Vagina (tissue), 2 donors: ENCODE results near the gene PC. TPM values are rescaled to one million over a fixed set of nuclear protein-coding genes. Genes with fewer than 3 reads are reported as not detected.

ENCODE experiments used
- DNase-seq, 2 donors: peaks; one replicate each; pipeline ENCODE4 v3.0.0-alpha.2; 2017; ENCODE audit errors: extremely low spot score in 2 of 2
- H3K27ac ChIP-seq: fragments of 200-600 bp; sonication (generic); one replicate; pipeline ENCODE4 v1.5.1; 2019
- H3K27me3 ChIP-seq: fragments of 200-600 bp; sonication (generic); one replicate; pipeline ENCODE4 v1.5.1; 2019
- H3K36me3 ChIP-seq, 2 donors: fragments of 200-600 bp; sonication (generic); one replicate each; pipeline ENCODE4 v1.5.1; 2017 to 2019
- H3K4me1 ChIP-seq: fragments of 200-600 bp; sonication (generic); one replicate; pipeline ENCODE4 v1.5.1; 2019
- H3K4me3 ChIP-seq, 2 donors: fragments of 200-600 bp; sonication (generic); 1 replicate in 1 of 2; 2 replicates in 1 of 2; pipeline ENCODE4 v1.5.1; 2016 to 2019
- H3K9me3 ChIP-seq: fragments of 200-600 bp; sonication (generic); one replicate; pipeline ENCODE4 v1.5.1; 2019
- POLR2A ChIP-seq, 2 donors: fragments of 450-650 bp; IDR thresholded peaks; one replicate each; pipeline ENCODE4 v1.6.1; 2017; ENCODE audit warnings: antibody characterized with exemption in 2 of 2, mild to moderate bottlenecking in 2 of 2, moderate library complexity in 2 of 2
- POLR2AphosphoS5 ChIP-seq, 2 donors: sonication (generic); formaldehyde crosslinking; IDR thresholded peaks; one replicate each; pipeline ENCODE4 v1.9.0; 2017; ENCODE audit warnings: antibody characterized with exemption in 2 of 2, mild to moderate bottlenecking in 2 of 2, low read depth in 1 of 2; ENCODE audit not compliant: insufficient read depth in 1 of 2
- intact Hi-C: fragments of 100-400 bp; cut with DNase I; formaldehyde crosslinking; loops from one replicate; pipeline ENCODE4 v1.15.1; 2023
- total RNA-seq: library from RNA; depleted of rRNA; stranded (reverse); fragments of >200 nt; gene quantifications from one replicate; pipeline ENCODE4 v1.2.3, GENCODE V29; 2016
- TF ChIP-seq, protein P1 (sequence below), 3 experiments: fragments of 450-650 bp in 2 of 3; fragments of 200-600 bp in 1 of 3; sonication (generic) in 1 of 3; IDR thresholded peaks; one replicate each; pipeline ENCODE4 v1.5.1; 2017 to 2019; ENCODE audit warnings: antibody characterized with exemption in 3 of 3, mild to moderate bottlenecking in 2 of 3, moderate library complexity in 2 of 3

The PC gene
- total RNA-seq, 1 donor from 2014 or later, result 34.1 TPM

DNA sequence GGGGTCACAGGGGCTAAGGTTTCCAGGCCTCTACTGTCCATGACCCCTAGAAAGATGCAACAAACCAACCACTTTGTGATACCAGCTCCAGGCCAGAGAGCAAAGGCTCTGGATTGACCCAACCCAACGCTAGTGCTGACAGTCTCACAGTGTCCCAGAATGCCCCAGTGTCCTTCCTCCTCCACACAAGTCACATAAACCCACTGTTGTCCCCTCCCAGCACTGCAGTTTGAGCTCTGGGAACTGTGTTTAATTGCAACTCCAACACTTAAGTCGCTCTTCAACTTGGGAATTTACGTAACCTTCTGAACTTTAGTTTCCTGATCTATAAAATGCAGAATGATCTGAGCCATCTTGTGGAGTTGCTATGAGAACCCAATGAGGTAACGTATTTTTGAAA, 47.5 kb downstream of the PC start:
- Histone ChIP-seq H3K27ac (no peak overlapping the region), H3K36me3 (no peaks in the 10 kb centered on the region), H3K4me3 (no peak overlapping the region), H3K4me1 (peaks cover 14% of the 10 kb centered on the region), H3K9me3 (no peaks in the 10 kb centered on the region), H3K27me3 (no peaks in the 10 kb centered on the region)
- TF ChIP-seq POLR2AphosphoS5 (IDR thresholded peaks at IDR 0.05; ENCODE audit: insufficient read depth in 1 of 2, low read depth in 1 of 2) (no peak), POLR2A (IDR thresholded peaks at IDR 0.05) (no peak)
- TF ChIP-seq, protein P1, sequence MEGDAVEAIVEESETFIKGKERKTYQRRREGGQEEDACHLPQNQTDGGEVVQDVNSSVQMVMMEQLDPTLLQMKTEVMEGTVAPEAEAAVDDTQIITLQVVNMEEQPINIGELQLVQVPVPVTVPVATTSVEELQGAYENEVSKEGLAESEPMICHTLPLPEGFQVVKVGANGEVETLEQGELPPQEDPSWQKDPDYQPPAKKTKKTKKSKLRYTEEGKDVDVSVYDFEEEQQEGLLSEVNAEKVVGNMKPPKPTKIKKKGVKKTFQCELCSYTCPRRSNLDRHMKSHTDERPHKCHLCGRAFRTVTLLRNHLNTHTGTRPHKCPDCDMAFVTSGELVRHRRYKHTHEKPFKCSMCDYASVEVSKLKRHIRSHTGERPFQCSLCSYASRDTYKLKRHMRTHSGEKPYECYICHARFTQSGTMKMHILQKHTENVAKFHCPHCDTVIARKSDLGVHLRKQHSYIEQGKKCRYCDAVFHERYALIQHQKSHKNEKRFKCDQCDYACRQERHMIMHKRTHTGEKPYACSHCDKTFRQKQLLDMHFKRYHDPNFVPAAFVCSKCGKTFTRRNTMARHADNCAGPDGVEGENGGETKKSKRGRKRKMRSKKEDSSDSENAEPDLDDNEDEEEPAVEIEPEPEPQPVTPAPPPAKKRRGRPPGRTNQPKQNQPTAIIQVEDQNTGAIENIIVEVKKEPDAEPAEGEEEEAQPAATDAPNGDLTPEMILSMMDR (IDR thresholded peaks at IDR 0.05), result no peak
- intact Hi-C loops, result no loop called here
- no peak for DNase-seq

DNA sequence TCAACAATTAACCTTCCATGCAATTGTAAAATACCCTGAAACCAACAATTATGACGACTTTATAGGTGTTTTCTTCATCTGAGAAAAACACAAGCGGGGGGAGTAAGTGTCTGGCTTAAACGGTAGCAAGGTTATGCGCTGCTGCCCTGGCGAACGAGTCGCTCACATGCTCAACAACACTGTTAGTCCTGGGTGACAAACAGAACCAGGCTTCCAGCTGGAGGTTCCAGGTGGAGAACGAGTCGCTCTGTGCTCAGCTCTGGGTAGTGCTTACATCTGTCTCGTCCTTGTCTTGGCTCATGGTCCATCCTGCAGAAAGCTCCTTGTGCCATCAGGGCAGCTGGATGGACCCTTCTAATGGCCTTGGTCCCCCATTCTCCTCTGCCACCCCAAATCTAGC, 48.2 kb downstream of the PC start:
- TF ChIP-seq, protein P1 (IDR thresholded peaks at IDR 0.05), result no peak
- TF ChIP-seq POLR2AphosphoS5 (IDR thresholded peaks at IDR 0.05; ENCODE audit: insufficient read depth in 1 of 2, low read depth in 1 of 2) (no peak), POLR2A (IDR thresholded peaks at IDR 0.05) (no peak)
- Histone ChIP-seq H3K36me3 (no peaks in the 10 kb centered on the region), H3K27me3 (no peaks in the 10 kb centered on the region), H3K4me3 (no peak overlapping the region), H3K27ac (no peak overlapping the region), H3K9me3 (no peaks in the 10 kb centered on the region), H3K4me1 (peaks cover 16% of the 10 kb centered on the region)
- no peak for DNase-seq
- intact Hi-C loops, result no loop called here

GRCh38 chr11:66909181-66909580, 49.0 kb downstream of the PC start:
- no peaks in the 10 kb centered on the region for H3K36me3 ChIP-seq
- intact Hi-C loops, result no loop called here
- H3K27me3 ChIP-seq, result no peaks in the 10 kb centered on the region
- no peak overlapping the region for H3K27ac ChIP-seq
- H3K4me3 ChIP-seq, result no peak overlapping the region
- H3K9me3 ChIP-seq, result no peaks in the 10 kb centered on the region
- peaks cover 16% of the 10 kb centered on the region for H3K4me1 ChIP-seq
- TF ChIP-seq POLR2A (IDR thresholded peaks at IDR 0.05) (no peak), POLR2AphosphoS5 (IDR thresholded peaks at IDR 0.05; ENCODE audit: insufficient read depth in 1 of 2, low read depth in 1 of 2) (no peak)
- TF ChIP-seq, protein P1 (IDR thresholded peaks at IDR 0.05), result no peak
- no peak for DNase-seq

DNA sequence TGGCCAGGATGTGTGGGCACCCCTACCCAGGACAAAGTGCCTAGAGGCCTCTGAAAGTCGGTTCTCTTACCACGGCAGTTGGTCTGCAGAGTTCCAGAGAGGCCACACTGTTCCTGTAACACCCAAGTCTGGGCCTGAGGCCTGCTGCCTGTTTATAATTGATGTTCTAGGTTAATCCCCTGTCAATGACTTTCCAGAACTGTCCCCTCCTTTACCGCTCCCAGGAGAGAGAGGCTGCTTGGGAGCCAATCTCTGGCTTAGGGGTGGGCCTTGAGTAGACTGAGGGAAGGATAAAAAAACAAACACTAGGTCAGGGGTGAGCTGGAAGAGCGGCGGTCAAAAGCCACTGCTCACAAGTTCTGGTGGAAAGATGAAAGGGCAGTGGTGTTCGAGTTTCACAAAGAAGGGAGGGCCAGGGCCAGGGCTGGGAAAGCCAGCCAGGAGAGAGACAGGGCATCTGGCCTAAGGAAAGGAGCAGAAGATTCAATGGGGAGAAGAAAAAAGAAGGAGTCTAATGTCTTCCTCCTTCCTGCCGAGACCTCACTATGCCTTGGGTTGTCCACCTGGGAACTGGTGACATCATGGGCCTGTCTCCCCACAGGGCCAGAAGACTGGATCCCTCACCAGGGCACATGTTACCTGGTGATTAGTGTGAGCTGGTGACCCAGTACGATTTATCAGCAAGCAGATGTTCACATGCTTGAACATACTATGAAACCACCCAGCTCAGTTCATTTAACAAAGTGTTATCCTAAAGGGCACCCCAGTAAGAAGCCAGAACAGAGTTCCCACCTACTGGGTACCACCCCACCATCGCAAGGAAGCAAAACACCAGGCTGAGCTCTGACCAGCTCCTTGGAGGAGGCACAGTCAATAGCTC, 50.2 kb downstream of the PC start:
- no peak overlapping the region for H3K4me3 ChIP-seq
- no peaks in the 10 kb centered on the region for H3K9me3 ChIP-seq
- intact Hi-C loops, result no loop called here
- peaks cover 16% of the 10 kb centered on the region for H3K4me1 ChIP-seq
- DNase-seq, result no peak
- H3K27ac ChIP-seq, result no peak overlapping the region
- TF ChIP-seq, protein P1 (IDR thresholded peaks at IDR 0.05), result no peak
- TF ChIP-seq POLR2AphosphoS5 (IDR thresholded peaks at IDR 0.05; ENCODE audit: insufficient read depth in 1 of 2, low read depth in 1 of 2), result no peak
- TF ChIP-seq POLR2A (IDR thresholded peaks at IDR 0.05), result no peak
- no peaks in the 10 kb centered on the region for H3K36me3 ChIP-seq
- no peaks in the 10 kb centered on the region for H3K27me3 ChIP-seq

DNA sequence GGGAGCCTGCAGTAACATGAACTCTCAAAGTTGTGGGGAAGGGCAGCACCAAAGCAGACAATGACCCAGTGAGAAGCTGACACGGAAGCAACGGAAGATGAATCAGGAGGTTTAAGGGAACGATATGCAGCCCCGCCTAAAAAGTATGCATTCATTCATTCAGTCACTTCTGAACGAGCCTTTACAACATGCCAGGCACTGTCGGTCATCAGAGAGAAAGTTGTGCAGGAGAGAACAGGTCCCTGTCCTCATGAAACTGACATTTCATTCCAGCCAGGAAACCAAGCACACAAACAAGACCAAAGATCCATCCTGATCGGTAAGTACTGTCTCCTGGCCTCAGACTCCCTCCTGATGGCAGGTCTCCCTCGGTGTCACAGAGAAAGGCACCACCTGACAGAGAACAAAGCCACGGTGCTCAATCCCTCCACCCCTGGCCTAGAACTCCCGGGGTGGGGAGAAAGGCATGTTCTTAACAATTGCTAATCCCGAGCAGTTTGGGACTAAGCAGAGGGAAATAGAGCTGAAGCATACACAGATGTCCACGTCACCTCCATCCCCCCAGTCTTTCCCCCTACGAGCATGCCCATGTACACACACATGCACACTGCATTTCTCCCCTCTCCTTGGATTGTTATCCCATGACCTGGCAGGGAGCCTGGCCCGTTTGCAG, 52.0 kb downstream of the PC start:
- no peak for DNase-seq
- H3K9me3 ChIP-seq, result no peaks in the 10 kb centered on the region
- peaks cover 16% of the 10 kb centered on the region for H3K4me1 ChIP-seq
- TF ChIP-seq, protein P1 (IDR thresholded peaks at IDR 0.05), result no peak
- no peak for TF ChIP-seq POLR2A (IDR thresholded peaks at IDR 0.05)
- TF ChIP-seq POLR2AphosphoS5 (IDR thresholded peaks at IDR 0.05; ENCODE audit: insufficient read depth in 1 of 2, low read depth in 1 of 2), result peak in 1 of 2 donors; percentile 20
- no peaks in the 10 kb centered on the region for H3K36me3 ChIP-seq
- H3K27me3 ChIP-seq, result no peaks in the 10 kb centered on the region
- peak overlapping the region; percentile 49 for H3K27ac ChIP-seq
- intact Hi-C loops, result no loop called here
- H3K4me3 ChIP-seq, result no peak overlapping the region
